Measurements from ENCODE around the gene ERCC8. TPM values are rescaled to one million over a fixed set of nuclear protein-coding genes. Genes with fewer than 3 reads are reported as not detected.

ERCC8 gene
- polyA plus RNA-seq, 3 donors, result 21.9 to 26.5 (median 22.3) TPM

DNA sequence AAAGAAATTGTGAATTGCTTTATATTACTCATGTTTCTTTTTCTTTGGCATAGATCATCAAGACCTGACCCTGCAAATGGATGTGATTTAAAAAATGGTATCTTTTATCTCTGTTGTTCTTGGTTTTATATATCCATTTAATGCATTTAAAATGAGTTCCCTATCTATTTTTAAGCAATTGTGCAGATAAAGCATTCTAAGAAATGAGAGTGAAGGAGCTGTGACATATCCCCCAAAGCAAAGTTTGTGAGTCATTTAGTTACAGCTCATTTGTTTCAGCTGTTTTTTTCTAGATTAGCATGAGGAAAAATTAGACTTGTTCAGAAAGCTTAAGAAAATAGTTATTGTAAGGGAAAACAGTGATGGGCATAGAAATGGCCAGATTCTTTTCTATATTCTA is 93.2 kb downstream of the ERCC8 start:
- no peak for DNase-seq (ENCODE audit: extremely low read depth in 1 of 11, low read depth in 9 of 11, low spot score in 4 of 11)

DNA sequence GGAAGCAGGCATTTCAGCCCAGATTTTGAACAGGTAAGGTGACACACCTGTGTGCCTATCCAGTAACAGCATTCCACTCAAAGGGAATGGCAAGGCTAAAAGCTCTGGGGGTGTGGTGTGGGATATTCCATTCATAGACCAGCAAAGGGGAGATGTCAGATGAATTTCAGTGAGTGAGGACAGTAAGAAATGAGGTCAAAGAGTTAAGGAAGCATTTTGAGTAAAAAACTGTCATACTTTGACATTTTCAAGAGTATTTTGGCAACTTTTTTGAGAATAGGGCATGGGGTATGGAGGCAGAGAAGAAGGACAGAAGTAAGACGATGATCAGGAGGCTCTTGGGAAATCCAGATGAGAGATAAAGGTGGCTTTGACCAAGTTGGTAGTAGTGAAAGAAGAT is 98.6 kb downstream of the ERCC8 start:
- DNase-seq (ENCODE audit: extremely low read depth in 1 of 11, low read depth in 9 of 11, low spot score in 4 of 11), result no peak

- peak in 9 of 11 donors; percentile 43 to 77 (median 70) for DNase-seq (ENCODE audit: extremely low read depth in 1 of 11, low read depth in 9 of 11, low spot score in 4 of 11)
Measured at GRCh38 chr5:60843936-60844905, 100.6 kb downstream of the ERCC8 start, which contains the start of gene ELOVL7. Gene ELOVL7, minus strand, starts transcription at chr5:60844269. Its CDS starts 56,872 bp downstream, at chr5:60787397.

DNA sequence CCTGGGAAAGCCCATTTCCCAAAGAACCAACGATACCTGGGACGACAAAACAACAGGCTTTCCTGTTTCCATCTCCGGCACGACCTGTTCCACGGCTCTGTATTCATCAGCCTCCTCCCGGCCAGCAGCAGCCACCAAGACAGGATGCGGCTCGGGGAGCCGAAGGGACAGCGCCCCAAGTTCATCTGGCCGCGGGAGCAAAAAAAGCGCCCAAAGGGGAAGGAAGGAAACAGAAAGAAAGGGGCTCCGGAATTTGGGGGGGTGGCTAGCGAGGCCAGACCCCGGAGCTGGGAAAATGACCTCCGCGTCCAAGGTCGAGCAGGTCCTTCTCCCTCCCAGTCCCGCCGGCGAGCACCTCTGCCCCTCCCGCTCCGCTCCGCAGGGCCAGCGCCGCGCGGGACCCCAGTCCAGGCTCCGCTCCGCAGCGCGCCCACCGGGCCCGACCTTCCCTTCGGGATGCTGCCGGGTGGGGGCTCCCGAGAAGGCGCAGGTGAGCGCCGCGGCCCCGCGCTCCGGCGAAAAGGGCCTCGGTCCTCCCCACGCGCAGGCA is 101.4 kb downstream of the ERCC8 start:
- DNase-seq (ENCODE audit: extremely low read depth in 1 of 11, low read depth in 9 of 11, low spot score in 4 of 11), result peak in 6 of 11 donors; percentile 5 to 15 (median 10)

DNA sequence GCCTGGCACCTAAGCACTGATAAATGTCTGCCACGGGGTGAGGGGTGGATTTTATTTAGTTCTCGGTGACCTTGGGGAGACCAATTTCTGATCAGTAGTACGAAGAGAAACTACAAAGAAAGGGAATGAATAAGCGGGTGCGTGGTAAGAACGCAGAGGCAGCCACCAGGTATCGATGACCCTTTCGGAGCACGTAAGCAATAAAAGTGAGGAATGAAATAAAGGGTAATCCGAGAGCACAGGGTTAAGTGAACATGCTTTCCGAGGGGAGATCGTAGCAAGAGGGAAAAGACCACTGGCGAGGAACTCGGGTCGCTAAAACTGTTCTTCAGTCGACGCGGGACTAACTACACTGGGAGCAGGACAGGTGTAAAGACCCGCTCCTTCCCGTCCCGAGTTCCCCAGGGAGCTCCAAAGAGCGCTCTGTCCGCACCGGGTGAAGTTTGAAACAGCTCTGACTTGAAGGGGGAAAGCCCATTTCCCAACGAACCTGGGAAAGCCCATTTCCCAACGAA is 101.9 kb downstream of the ERCC8 start:
- DNase-seq (ENCODE audit: extremely low read depth in 1 of 11, low read depth in 9 of 11, low spot score in 4 of 11), result peak in 5 of 11 donors; percentile 1 to 18 (median 5)

DNA sequence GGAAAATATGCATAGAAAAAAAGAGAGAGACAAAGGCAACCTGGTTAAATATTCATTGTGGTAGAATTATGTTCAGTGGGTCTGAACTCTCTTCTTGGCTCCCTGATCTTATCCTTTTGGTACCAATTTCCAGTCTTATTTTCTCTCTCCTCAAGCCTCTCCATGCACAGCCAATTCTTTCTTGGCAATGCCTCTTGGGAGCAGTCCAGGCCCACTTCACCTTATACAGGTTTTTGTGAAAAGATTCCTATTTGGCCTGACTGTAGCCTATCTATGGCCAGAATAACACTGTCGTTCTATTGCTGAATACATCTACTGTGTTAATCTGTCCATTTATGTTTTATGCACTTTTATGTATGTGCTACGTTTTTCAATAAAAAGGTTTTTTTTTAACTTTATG is 103.5 kb downstream of the ERCC8 start:
- no peak for DNase-seq (ENCODE audit: extremely low read depth in 1 of 11, low read depth in 9 of 11, low spot score in 4 of 11)

GRCh38 chr5:60836131-60836530 is 108.7 kb downstream of the ERCC8 start:
- DNase-seq (ENCODE audit: extremely low read depth in 1 of 11, low read depth in 9 of 11, low spot score in 4 of 11), result no peak

- no peak for DNase-seq (ENCODE audit: extremely low read depth in 1 of 11, low read depth in 9 of 11, low spot score in 4 of 11)
Measured at GRCh38 chr5:60835554-60835953, 109.3 kb downstream of the ERCC8 start.

- DNase-seq (ENCODE audit: extremely low read depth in 1 of 11, low read depth in 9 of 11, low spot score in 4 of 11), result no peak
Measured at GRCh38 chr5:60833520-60833919, 111.3 kb downstream of the ERCC8 start.

GRCh38 chr5:60830581-60831127 is 114.2 kb downstream of the ERCC8 start:
- no peak for DNase-seq (ENCODE audit: extremely low read depth in 1 of 11, low read depth in 9 of 11, low spot score in 4 of 11)

DNA sequence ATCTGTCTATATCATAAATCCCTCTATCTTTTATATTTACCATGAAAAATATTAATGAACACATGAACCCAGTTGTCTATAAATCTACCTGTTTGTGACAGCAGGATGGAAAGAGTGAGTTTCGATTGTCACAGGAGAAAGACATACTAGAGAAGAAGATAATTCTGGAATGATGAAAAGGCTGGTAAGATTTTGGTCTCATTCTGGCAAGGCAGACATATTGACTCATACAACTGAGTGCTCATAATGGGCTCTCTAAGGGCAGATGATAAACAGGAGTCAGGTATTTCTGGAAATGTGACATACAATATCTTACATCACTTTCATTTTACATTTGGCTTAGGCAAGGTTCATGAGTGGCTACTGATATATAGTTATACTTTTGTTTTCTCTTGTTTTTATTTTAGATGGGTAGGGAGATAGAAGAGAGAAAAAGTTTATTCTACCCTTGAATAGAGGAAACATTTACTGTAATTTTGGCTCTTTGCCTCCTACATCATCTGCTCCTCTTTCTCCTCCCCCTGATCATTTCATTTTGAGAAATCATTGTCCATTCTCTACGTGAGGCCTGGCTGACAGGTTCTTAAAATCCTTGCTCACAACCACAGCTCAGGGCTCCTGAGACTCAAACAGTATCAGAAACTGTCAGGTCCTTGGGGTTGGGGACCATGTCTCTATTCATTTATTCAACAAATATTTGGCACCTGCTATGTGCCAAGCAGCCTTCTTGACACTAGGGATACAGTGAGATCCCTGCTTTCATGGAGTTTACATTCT is 115.2 kb downstream of the ERCC8 start:
- DNase-seq (ENCODE audit: extremely low read depth in 1 of 11, low read depth in 9 of 11, low spot score in 4 of 11), result no peak

- DNase-seq (ENCODE audit: extremely low read depth in 1 of 11, low read depth in 9 of 11, low spot score in 4 of 11), result no peak
Measured at GRCh38 chr5:60827201-60827600, 117.7 kb downstream of the ERCC8 start.

GRCh38 chr5:60826653-60827052 is 118.2 kb downstream of the ERCC8 start:
- no peak for DNase-seq (ENCODE audit: extremely low read depth in 1 of 11, low read depth in 9 of 11, low spot score in 4 of 11)

Other genes with a start within 250 kb of the ERCC8 start
- gene DEPDC1B, start 244.9 kb downstream of the ERCC8 start, polyA plus RNA-seq (ENCODE audit: insufficient read length in 3 of 3), result 10 to 100 TPM; 25.6 to 32.0 (median 26.9) TPM
- 10 to 100 TPM; 12.2 to 20.5 (median 17.6) TPM for gene ELOVL7, start 100.8 kb downstream of the ERCC8 start, polyA plus RNA-seq (ENCODE audit: insufficient read length in 3 of 3)
- 10 to 100 TPM; 26.5 to 31.2 (median 30.5) TPM for gene NDUFAF2, start 135 bp upstream of the ERCC8 start, polyA plus RNA-seq (ENCODE audit: insufficient read length in 3 of 3)
- gene SMIM15, start 217.4 kb upstream of the ERCC8 start, polyA plus RNA-seq (ENCODE audit: insufficient read length in 3 of 3), result 10 to 100 TPM; 81.0 to 98.0 (median 88.0) TPM

Measured in renal cortex interstitium (tissue), 11 donors.